Lung (tissue), 12 donors: ENCODE measurements around the gene GLRA1. TPM values are rescaled to one million over a fixed set of nuclear protein-coding genes. Genes with fewer than 3 reads are reported as not detected.

ENCODE experiments used
- ATAC-seq: fragments of 200-7000 bp; cut with Tn5 transposase; one replicate; pipeline ENCODE4 v1.9.1; 2020; ENCODE audit warnings: moderate number of reproducible peaks; ENCODE audit not compliant: insufficient read depth, low FRiP score
- DNase-seq, 3 donors: peaks; one replicate each; pipeline ENCODE4 v3.0.0-alpha.2; 2013 to 2017
- H3K27ac ChIP-seq, 2 donors: one replicate each; pipeline ENCODE4 v1.5.1; 2013; ENCODE audit warnings: mild to moderate bottlenecking in 2 of 2, moderate library complexity in 2 of 2, control low read depth in 1 of 2, inconsistent platforms in 1 of 2, low read depth in 1 of 2, low read length in 1 of 2
- H3K27me3 ChIP-seq, 3 donors: one replicate each; pipeline ENCODE4 v1.5.1; 2013; ENCODE audit warnings: low read length in 2 of 3; ENCODE audit not compliant: control insufficient read depth in 3 of 3, insufficient read depth in 3 of 3
- H3K36me3 ChIP-seq, 4 donors: one replicate each; pipeline ENCODE4 v1.5.1; 2013; ENCODE audit warnings: low read length in 4 of 4, mild to moderate bottlenecking in 1 of 4, moderate library complexity in 1 of 4; ENCODE audit not compliant: control insufficient read depth in 4 of 4, insufficient read depth in 4 of 4
- H3K4me1 ChIP-seq, 5 donors: one replicate each; pipeline ENCODE4 v1.5.1; 2013; ENCODE audit warnings: low read length in 5 of 5, mild to moderate bottlenecking in 2 of 5, moderate library complexity in 1 of 5; ENCODE audit not compliant: control insufficient read depth in 5 of 5, insufficient read depth in 5 of 5
- H3K4me3 ChIP-seq: one replicate; pipeline ENCODE4 v1.5.1; 2013; ENCODE audit warnings: mild to moderate bottlenecking, control low read depth, moderate library complexity
- H3K9ac ChIP-seq, 2 donors: one replicate each; pipeline ENCODE4 v1.5.1; 2013; ENCODE audit warnings: low read length in 2 of 2, control low read depth in 1 of 2; ENCODE audit not compliant: insufficient read depth in 1 of 2
- H3K9me3 ChIP-seq, 4 donors: one replicate each; pipeline ENCODE4 v1.5.1; 2013; ENCODE audit warnings: low read length in 3 of 4, mild to moderate bottlenecking in 1 of 4, moderate library complexity in 1 of 4; ENCODE audit not compliant: control insufficient read depth in 4 of 4, insufficient read depth in 3 of 4
- CTCF ChIP-seq: IDR thresholded peaks from 2 replicates; pipeline ENCODE4 v1.5.1; 2012; ENCODE audit warnings: mild to moderate bottlenecking; ENCODE audit errors: control extremely low read depth, extremely low read depth
- WGBS, 2 donors: extraction: QIAGEN DNeasy Blood & Tissue Kit; methylation state at CpG; one replicate each; pipeline ENCODE4 v1.1.7; 2013; 5-methylcytosine and 5-hydroxymethylcytosine counted together
- polyA plus RNA-seq, 2 donors: library from polyadenylated mRNA; stranded (reverse); fragments of 200-250 nt; gene quantifications; one replicate each; pipeline ENCODE4 v1.2.1, GENCODE V29; 2013
- total RNA-seq, 2 donors: library from RNA; depleted of rRNA in 1 of 2; stranded (reverse); fragments of >200 nt in 1 of 2; gene quantifications; one replicate each; pipeline ENCODE4 v1.2.1, GENCODE V29; 2014 to 2021
- donor health status: control.
- donor health status: control.
- donor health status: Bipolar disorder and iron deficiency.
- donor health status: healthy.
- donor health status: DM: yes; HTN: yes; CAD: no.

GLRA1 gene
- total and polyA plus RNA-seq, 4 donors, result not detected

- H3K9me3 ChIP-seq, result no peaks in the 10 kb centered on the region
- no peak for ATAC-seq
- WGBS, 2 donors, result 73 to 77% methylated on average over 3 of the region's 3 CpGs
- H3K27me3 ChIP-seq, result no peaks in the 10 kb centered on the region
- no peak for DNase-seq
- TF ChIP-seq CTCF, result no peak
- no peak overlapping the region for H3K27ac ChIP-seq
- peaks cover 0 to 7% (median 0%) of the 10 kb centered on the region in 5 donors for H3K4me1 ChIP-seq
- H3K4me3 ChIP-seq, result no peak overlapping the region
- peaks cover 28 to 62% (median 36%) of the 10 kb centered on the region in 4 donors for H3K36me3 ChIP-seq
- H3K9ac ChIP-seq, result no peak overlapping the region
These were observed 125.2 kb downstream of the GLRA1 start for GRCh38 chr5:151799407-151799806.

GRCh38 chr5:151798674-151799073 lies 126.0 kb downstream of the GLRA1 start:
- no peaks in the 10 kb centered on the region for H3K9me3 ChIP-seq
- no peak for ATAC-seq
- H3K27me3 ChIP-seq, result no peaks in the 10 kb centered on the region
- H3K27ac ChIP-seq, result no peak overlapping the region
- peaks cover 28 to 64% (median 34%) of the 10 kb centered on the region in 4 donors for H3K36me3 ChIP-seq
- DNase-seq, result no peak
- peaks cover 0 to 7% (median 0%) of the 10 kb centered on the region in 5 donors for H3K4me1 ChIP-seq
- no peak for TF ChIP-seq CTCF
- H3K9ac ChIP-seq, result no peak overlapping the region
- H3K4me3 ChIP-seq, result no peak overlapping the region
- 97% methylated on average over 3 of the region's 3 CpGs for WGBS, 2 donors

- no peak for TF ChIP-seq CTCF
- peaks cover 32 to 67% (median 38%) of the 10 kb centered on the region in 4 donors for H3K36me3 ChIP-seq
- WGBS, 2 donors, result 92 to 97% methylated on average over 1 of the region's 1 CpG
- H3K4me1 ChIP-seq, result peaks cover 0 to 5% (median 0%) of the 10 kb centered on the region in 5 donors
- no peak overlapping the region for H3K9ac ChIP-seq
- H3K27me3 ChIP-seq, result no peaks in the 10 kb centered on the region
- H3K9me3 ChIP-seq, result no peaks in the 10 kb centered on the region
- no peak for ATAC-seq
- no peak for DNase-seq
- no peak overlapping the region for H3K4me3 ChIP-seq
- no peak overlapping the region for H3K27ac ChIP-seq
These were observed 129.2 kb downstream of the GLRA1 start for GRCh38 chr5:151795426-151795825.

GRCh38 chr5:151793358-151793757 lies 131.3 kb downstream of the GLRA1 start:
- peaks cover 28 to 60% (median 37%) of the 10 kb centered on the region in 4 donors for H3K36me3 ChIP-seq

More at GRCh38 chr5:151793358-151793757, 131.3 kb downstream of the GLRA1 start:
- ATAC-seq, result no peak
- H3K27ac ChIP-seq, result no peak overlapping the region
- H3K27me3 ChIP-seq, result no peaks in the 10 kb centered on the region
- H3K4me3 ChIP-seq, result no peak overlapping the region
- TF ChIP-seq CTCF, result no peak
- peaks cover 0 to 3% (median 0%) of the 10 kb centered on the region in 5 donors for H3K4me1 ChIP-seq
- H3K9ac ChIP-seq, result no peak overlapping the region
- DNase-seq, result no peak
- WGBS, 2 donors, result 80 to 93% methylated on average over 3 of the region's 3 CpGs
- no peaks in the 10 kb centered on the region for H3K9me3 ChIP-seq
